ENCODE results near the gene IZUMO4. TPM values are rescaled to one million over a fixed set of nuclear protein-coding genes. Genes with fewer than 3 reads are reported as not detected.
"Not testable (repeated sequence)": the region's sequence is repeated elsewhere in the genome, so short reads cannot be mapped to it uniquely, and the experiment has no call there.

The IZUMO4 gene
- total and polyA plus RNA-seq, 2 donors (not counting 1 experiment from before 2014, with no cell fraction given): 34.8 to 93.9 TPM

DNA sequence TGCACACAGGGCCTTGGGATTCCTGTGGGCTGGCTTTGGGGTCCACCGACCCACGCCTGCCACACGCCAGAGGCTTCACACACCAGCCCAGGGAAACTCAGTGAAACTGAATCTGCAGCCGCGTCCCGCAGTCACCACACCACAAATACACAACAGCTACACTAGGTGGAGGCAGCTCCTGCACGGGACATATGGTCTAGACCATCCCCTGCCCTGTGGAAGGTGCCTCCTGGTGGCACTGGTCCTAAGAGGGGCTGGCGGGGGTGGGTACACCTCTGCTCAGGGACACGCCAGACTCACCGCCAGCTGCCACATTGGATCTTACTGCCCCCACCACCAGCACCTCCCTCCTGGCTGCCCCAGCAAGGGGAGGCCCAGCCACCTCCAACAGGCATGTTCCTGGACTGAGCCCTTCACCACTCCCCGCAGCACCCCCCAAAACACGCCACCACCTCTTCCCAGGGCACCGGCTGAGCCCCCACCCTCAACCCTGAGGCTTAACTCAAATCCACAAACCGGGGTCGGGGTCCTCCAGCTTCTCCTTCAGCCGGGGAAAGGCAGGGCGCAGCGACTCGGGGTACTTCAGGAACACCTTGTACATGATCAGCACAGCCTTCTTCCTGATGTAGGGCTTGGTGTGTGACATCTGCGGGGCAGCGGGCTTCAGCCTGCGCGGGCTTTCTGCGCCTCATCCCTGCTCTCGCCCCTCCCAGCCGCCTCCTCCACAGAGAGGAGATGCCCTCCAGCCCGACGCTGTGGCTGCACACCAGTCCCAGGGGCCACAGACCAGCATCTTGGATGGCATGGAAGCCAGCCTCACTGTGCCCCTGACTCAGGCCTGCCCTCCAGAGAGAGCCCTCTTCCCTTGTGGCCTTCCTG is 33.4 kb downstream of the IZUMO4 start:
- Mint-ChIP-seq H3K4me3 (no peak overlapping the region), H3K4me1 (no peaks in the 10 kb centered on the region), H3K27ac (no peak overlapping the region), H3K9me3 (ENCODE audit: insufficient read depth) (no peaks in the 10 kb centered on the region), H3K27me3 (no peaks in the 10 kb centered on the region)
- intact Hi-C loops (cut with micrococcal nuclease): no loop called here
- no peak overlapping the region for H3K9ac ChIP-seq (ENCODE audit: low read length)
- DNase-seq: no peak
- no peak for TF ChIP-seq EZH2 (IDR thresholded peaks at IDR 0.05; ENCODE audit: borderline replicate concordance, insufficient read depth, low read depth, low read length, poor library complexity, severe bottlenecking)
- TF ChIP-seq, protein P1, sequence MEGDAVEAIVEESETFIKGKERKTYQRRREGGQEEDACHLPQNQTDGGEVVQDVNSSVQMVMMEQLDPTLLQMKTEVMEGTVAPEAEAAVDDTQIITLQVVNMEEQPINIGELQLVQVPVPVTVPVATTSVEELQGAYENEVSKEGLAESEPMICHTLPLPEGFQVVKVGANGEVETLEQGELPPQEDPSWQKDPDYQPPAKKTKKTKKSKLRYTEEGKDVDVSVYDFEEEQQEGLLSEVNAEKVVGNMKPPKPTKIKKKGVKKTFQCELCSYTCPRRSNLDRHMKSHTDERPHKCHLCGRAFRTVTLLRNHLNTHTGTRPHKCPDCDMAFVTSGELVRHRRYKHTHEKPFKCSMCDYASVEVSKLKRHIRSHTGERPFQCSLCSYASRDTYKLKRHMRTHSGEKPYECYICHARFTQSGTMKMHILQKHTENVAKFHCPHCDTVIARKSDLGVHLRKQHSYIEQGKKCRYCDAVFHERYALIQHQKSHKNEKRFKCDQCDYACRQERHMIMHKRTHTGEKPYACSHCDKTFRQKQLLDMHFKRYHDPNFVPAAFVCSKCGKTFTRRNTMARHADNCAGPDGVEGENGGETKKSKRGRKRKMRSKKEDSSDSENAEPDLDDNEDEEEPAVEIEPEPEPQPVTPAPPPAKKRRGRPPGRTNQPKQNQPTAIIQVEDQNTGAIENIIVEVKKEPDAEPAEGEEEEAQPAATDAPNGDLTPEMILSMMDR (IDR thresholded peaks at IDR 0.05): no peak
- no peak overlapping the region for H2AFZ ChIP-seq (ENCODE audit: insufficient read depth, low read depth, low read length, poor library complexity, severe bottlenecking)
- H3K79me2 ChIP-seq (ENCODE audit: control insufficient read depth, insufficient read depth, low read length): peaks cover 43% of the 10 kb centered on the region
- no peak overlapping the region for H3K4me3 ChIP-seq (ENCODE audit: control extremely low read depth in 1 of 5, extremely low read depth in 1 of 5, insufficient read depth in 1 of 5, low read depth in 2 of 5, low read length in 4 of 5)
- no peak for ATAC-seq (ENCODE audit: low read depth)
- no peaks in the 10 kb centered on the region for H3K4me1 ChIP-seq (ENCODE audit: control insufficient read depth in 2 of 2, insufficient read depth in 2 of 2, low read length in 2 of 2)
- no peaks in the 10 kb centered on the region for H3K9me3 ChIP-seq (ENCODE audit: control extremely low read depth in 1 of 3, control insufficient read depth in 2 of 3, insufficient read depth in 1 of 3, low read length in 2 of 3)
- POLR2A ChIA-PET: no interaction called here
- H3K36me3 ChIP-seq (replicated peaks in 1 of 2; ENCODE audit: control extremely low read depth in 1 of 2, control insufficient read depth in 1 of 2, extremely low read depth in 1 of 2, insufficient read depth in 2 of 2, low read length in 1 of 2): peaks cover 0 to 62% of the 10 kb centered on the region in 2 experiments
- 97% methylated on average over 22 of the region's 28 CpGs for WGBS (ENCODE audit: insufficient coverage)
- no peak overlapping the region for H3K27ac ChIP-seq (ENCODE audit: low read length in 2 of 2)
- no peak overlapping the region for H3K4me2 ChIP-seq (replicated peaks; ENCODE audit: low read depth, low read length, poor library complexity, severe bottlenecking)
- no peaks in the 10 kb centered on the region for H3K27me3 ChIP-seq (replicated peaks in 1 of 4; ENCODE audit: control extremely low read depth in 1 of 4, control insufficient read depth in 3 of 4, insufficient read depth in 4 of 4, low read length in 3 of 4)
- CTCF ChIA-PET: interaction anchor here (0.5 to 0.6 kb wide), 2 partner anchors 8 to 261 kb away, joined by 3 to 4 read pairs; no protein-coding TSS in a partner anchor
- H4K20me1 ChIP-seq (ENCODE audit: control insufficient read depth, insufficient read depth, low read length, poor library complexity, severe bottlenecking): peaks cover 46% of the 10 kb centered on the region

DNA sequence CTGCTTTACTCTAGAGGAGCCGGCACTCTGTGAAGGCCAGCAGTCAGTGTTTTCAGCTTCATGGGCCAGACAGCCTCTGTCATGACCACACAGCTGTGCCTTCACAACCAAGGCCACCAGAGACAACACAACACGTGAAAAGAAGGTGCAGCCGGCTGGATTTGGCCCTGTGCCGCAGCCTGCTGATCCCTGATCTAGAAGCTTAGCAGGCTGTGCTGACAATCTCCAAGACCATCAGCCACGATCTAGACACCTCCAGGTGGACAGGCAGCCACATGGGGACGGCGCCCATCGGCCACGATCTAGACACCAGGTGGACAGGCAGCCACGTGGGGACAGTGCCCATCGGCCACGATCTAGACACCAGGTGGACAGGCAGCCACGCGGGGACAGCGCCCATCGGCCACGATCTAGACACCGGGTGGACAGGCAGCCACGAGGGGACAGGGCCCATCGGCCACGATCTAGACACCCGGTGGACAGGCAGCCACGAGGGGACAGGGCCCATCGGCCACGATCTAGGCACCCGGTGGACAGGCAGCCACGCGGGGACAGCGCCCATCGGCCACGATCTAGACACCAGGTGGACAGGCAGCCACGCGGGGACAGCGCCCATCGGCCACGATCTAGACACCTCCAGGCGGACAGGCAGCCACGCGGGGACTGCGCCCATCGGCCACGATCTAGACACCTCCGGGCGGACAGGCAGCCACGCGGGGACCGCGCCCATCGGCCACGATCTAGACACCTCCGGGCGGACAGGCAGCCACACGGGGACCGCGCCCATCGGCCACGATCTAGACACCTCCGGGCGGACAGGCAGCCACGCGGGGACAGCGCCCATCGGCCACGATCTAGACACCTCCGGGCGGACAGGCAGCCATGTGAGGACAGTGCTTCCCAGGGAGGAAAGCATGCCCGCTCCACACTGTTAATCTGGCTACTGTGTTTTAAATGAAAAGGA is 34.6 kb downstream of the IZUMO4 start:
- Histone ChIP-seq H3K79me2 (ENCODE audit: control insufficient read depth, insufficient read depth, low read length) (peaks cover 54% of the 10 kb centered on the region), H4K20me1 (ENCODE audit: control insufficient read depth, insufficient read depth, low read length, poor library complexity, severe bottlenecking) (peaks cover 57% of the 10 kb centered on the region), H3K36me3 (replicated peaks in 1 of 2; ENCODE audit: control extremely low read depth in 1 of 2, control insufficient read depth in 1 of 2, extremely low read depth in 1 of 2, insufficient read depth in 2 of 2, low read length in 1 of 2) (peaks cover 0 to 59% of the 10 kb centered on the region in 2 experiments)
- H3K27me3 Mint-ChIP-seq; H3K9me3 Mint-ChIP-seq (ENCODE audit: insufficient read depth); H2AFZ ChIP-seq (ENCODE audit: insufficient read depth, low read depth, low read length, poor library complexity, severe bottlenecking); H3K27me3 ChIP-seq (replicated peaks in 1 of 4; ENCODE audit: control extremely low read depth in 1 of 4, control insufficient read depth in 3 of 4, insufficient read depth in 4 of 4, low read length in 3 of 4); H3K4me1 ChIP-seq (ENCODE audit: control insufficient read depth in 2 of 2, insufficient read depth in 2 of 2, low read length in 2 of 2); ATAC-seq (ENCODE audit: low read depth); H3K4me3 Mint-ChIP-seq; H3K9me3 ChIP-seq (ENCODE audit: control extremely low read depth in 1 of 3, control insufficient read depth in 2 of 3, insufficient read depth in 1 of 3, low read length in 2 of 3); H3K27ac ChIP-seq (ENCODE audit: low read length in 2 of 2); H3K4me3 ChIP-seq (ENCODE audit: control extremely low read depth in 1 of 5, extremely low read depth in 1 of 5, insufficient read depth in 1 of 5, low read depth in 2 of 5, low read length in 4 of 5); H3K27ac Mint-ChIP-seq; DNase-seq; H3K4me1 Mint-ChIP-seq; H3K9ac ChIP-seq (ENCODE audit: low read length); intact Hi-C loops (cut with micrococcal nuclease); H3K4me2 ChIP-seq (replicated peaks; ENCODE audit: low read depth, low read length, poor library complexity, severe bottlenecking): not testable (repeated sequence)
- POLR2A ChIA-PET: interaction anchor here (0.5 to 0.6 kb wide), 2 partner anchors 23 to 58 kb away, joined by 4 to 7 read pairs; no protein-coding TSS in a partner anchor
- 96% methylated on average over 63 of the region's 67 CpGs for WGBS (ENCODE audit: insufficient coverage)
- CTCF ChIA-PET: interaction anchor here (0.6 to 1.0 kb wide), 2 partner anchors 20 to 260 kb away, joined by 3 to 4 read pairs; no protein-coding TSS in a partner anchor

All from B cell (primary cell).